ENCODE data around the gene SPINK13. TPM values are rescaled to one million over a fixed set of nuclear protein-coding genes. Genes with fewer than 3 reads are reported as not detected.

SPINK13 gene
- total RNA-seq, 1 experiment from 2014 or later = not detected

GRCh38 chr5:148228392-148228984 is 40.1 kb upstream of the SPINK13 start:
- Histone ChIP-seq H3K4me3 (ENCODE audit: low read depth, low read length) (no peak overlapping the region), H3K36me3 (ENCODE audit: control insufficient read depth, insufficient read depth, low read length) (no peaks in the 10 kb centered on the region), H3K9me3 (no peaks in the 10 kb centered on the region), H3K4me1 (no peaks in the 10 kb centered on the region), H3K27me3 (replicated peaks; ENCODE audit: control insufficient read depth, insufficient read depth, low read length) (no peaks in the 10 kb centered on the region)
- intact Hi-C loops (cut with micrococcal nuclease; ENCODE audit: unreplicated experiment) = no loop called here
- DNase-seq = no peak
- ChIA-PET CTCF (no interaction called here), POLR2A (no interaction called here)
- no peaks in the 10 kb centered on the region for H3K36me3 Mint-ChIP-seq (ENCODE audit: insufficient read depth, unreplicated experiment)
- no peak overlapping the region for H3K4me3 Mint-ChIP-seq (ENCODE audit: unreplicated experiment)
- H3K27ac Mint-ChIP-seq (ENCODE audit: unreplicated experiment) = no peak overlapping the region
- no peaks in the 10 kb centered on the region for H3K4me1 Mint-ChIP-seq (ENCODE audit: low read depth, unreplicated experiment)
- peaks cover 12% of the 10 kb centered on the region for H3K27me3 Mint-ChIP-seq (ENCODE audit: insufficient read depth, unreplicated experiment)
- no TSS peak for BruUV-seq (replicated peaks)
- H3K9me3 Mint-ChIP-seq (ENCODE audit: unreplicated experiment) = no peaks in the 10 kb centered on the region
- no peak for TF ChIP-seq CTCF (IDR thresholded peaks at IDR 0.05; ENCODE audit: insufficient read depth in 1 of 2, low read depth in 1 of 2, low read length in 1 of 2, severe bottlenecking in 1 of 2, unreplicated experiment in 1 of 2)

GRCh38 chr5:148229840-148230239 is 38.8 kb upstream of the SPINK13 start:
- H3K36me3 Mint-ChIP-seq (ENCODE audit: insufficient read depth, unreplicated experiment) = no peaks in the 10 kb centered on the region
- ChIA-PET POLR2A (no interaction called here), CTCF (no interaction called here)
- Histone ChIP-seq H3K27me3 (replicated peaks; ENCODE audit: control insufficient read depth, insufficient read depth, low read length) (no peaks in the 10 kb centered on the region), H3K9me3 (no peaks in the 10 kb centered on the region), H3K4me3 (ENCODE audit: low read depth, low read length) (no peak overlapping the region), H3K36me3 (ENCODE audit: control insufficient read depth, insufficient read depth, low read length) (no peaks in the 10 kb centered on the region), H3K4me1 (no peaks in the 10 kb centered on the region)
- H3K27ac Mint-ChIP-seq (ENCODE audit: unreplicated experiment) = no peak overlapping the region
- no peaks in the 10 kb centered on the region for H3K4me1 Mint-ChIP-seq (ENCODE audit: low read depth, unreplicated experiment)
- peaks cover 9% of the 10 kb centered on the region for H3K27me3 Mint-ChIP-seq (ENCODE audit: insufficient read depth, unreplicated experiment)
- H3K4me3 Mint-ChIP-seq (ENCODE audit: unreplicated experiment) = no peak overlapping the region
- intact Hi-C loops (cut with micrococcal nuclease; ENCODE audit: unreplicated experiment) = no loop called here
- BruUV-seq (replicated peaks) = no TSS peak
- no peak for TF ChIP-seq CTCF (IDR thresholded peaks at IDR 0.05; ENCODE audit: insufficient read depth in 1 of 2, low read depth in 1 of 2, low read length in 1 of 2, severe bottlenecking in 1 of 2, unreplicated experiment in 1 of 2)
- no peaks in the 10 kb centered on the region for H3K9me3 Mint-ChIP-seq (ENCODE audit: unreplicated experiment)
- no peak for DNase-seq

GRCh38 chr5:148230240-148230639 is 38.4 kb upstream of the SPINK13 start:
- BruUV-seq (replicated peaks) = no TSS peak
- no peaks in the 10 kb centered on the region for H3K9me3 Mint-ChIP-seq (ENCODE audit: unreplicated experiment)
- no peak for TF ChIP-seq CTCF (IDR thresholded peaks at IDR 0.05; ENCODE audit: insufficient read depth in 1 of 2, low read depth in 1 of 2, low read length in 1 of 2, severe bottlenecking in 1 of 2, unreplicated experiment in 1 of 2)
- CTCF ChIA-PET = no interaction called here
- no peaks in the 10 kb centered on the region for H3K4me1 ChIP-seq
- H3K4me3 ChIP-seq (ENCODE audit: low read depth, low read length) = no peak overlapping the region
- no peaks in the 10 kb centered on the region for H3K36me3 Mint-ChIP-seq (ENCODE audit: insufficient read depth, unreplicated experiment)
- POLR2A ChIA-PET = no interaction called here
- no peaks in the 10 kb centered on the region for H3K27me3 ChIP-seq (replicated peaks; ENCODE audit: control insufficient read depth, insufficient read depth, low read length)
- no peaks in the 10 kb centered on the region for H3K9me3 ChIP-seq
- intact Hi-C loops (cut with micrococcal nuclease; ENCODE audit: unreplicated experiment) = no loop called here
- no peaks in the 10 kb centered on the region for H3K36me3 ChIP-seq (ENCODE audit: control insufficient read depth, insufficient read depth, low read length)
- no peak for DNase-seq
- no peak overlapping the region for H3K27ac Mint-ChIP-seq (ENCODE audit: unreplicated experiment)
- no peaks in the 10 kb centered on the region for H3K4me1 Mint-ChIP-seq (ENCODE audit: low read depth, unreplicated experiment)
- peak overlapping the region; percentile 27 for H3K4me3 Mint-ChIP-seq (ENCODE audit: unreplicated experiment)
- peaks cover 9% of the 10 kb centered on the region for H3K27me3 Mint-ChIP-seq (ENCODE audit: insufficient read depth, unreplicated experiment)

Measured in Caco-2 (cell line).